Measurements from ENCODE around the gene LCORL.

The LCORL gene

GRCh38 chr4:18021720-18022571 lies at the start of gene LCORL:
Gene LCORL, minus strand, starts transcription at chr4:18021755. Its CDS starts 4 bp downstream, at chr4:18021751.
- H3K4me3 ChIP-seq (ENCODE audit: low read length), result peak within 1 kb of the TSS; percentile 87
- TF ChIP-seq, protein P1, sequence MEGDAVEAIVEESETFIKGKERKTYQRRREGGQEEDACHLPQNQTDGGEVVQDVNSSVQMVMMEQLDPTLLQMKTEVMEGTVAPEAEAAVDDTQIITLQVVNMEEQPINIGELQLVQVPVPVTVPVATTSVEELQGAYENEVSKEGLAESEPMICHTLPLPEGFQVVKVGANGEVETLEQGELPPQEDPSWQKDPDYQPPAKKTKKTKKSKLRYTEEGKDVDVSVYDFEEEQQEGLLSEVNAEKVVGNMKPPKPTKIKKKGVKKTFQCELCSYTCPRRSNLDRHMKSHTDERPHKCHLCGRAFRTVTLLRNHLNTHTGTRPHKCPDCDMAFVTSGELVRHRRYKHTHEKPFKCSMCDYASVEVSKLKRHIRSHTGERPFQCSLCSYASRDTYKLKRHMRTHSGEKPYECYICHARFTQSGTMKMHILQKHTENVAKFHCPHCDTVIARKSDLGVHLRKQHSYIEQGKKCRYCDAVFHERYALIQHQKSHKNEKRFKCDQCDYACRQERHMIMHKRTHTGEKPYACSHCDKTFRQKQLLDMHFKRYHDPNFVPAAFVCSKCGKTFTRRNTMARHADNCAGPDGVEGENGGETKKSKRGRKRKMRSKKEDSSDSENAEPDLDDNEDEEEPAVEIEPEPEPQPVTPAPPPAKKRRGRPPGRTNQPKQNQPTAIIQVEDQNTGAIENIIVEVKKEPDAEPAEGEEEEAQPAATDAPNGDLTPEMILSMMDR (conservative IDR thresholded peaks at IDR 0.05; ENCODE audit: low read length), result no peak
- DNase-seq (ENCODE audit: low read depth), result peak; percentile 93

DNA sequence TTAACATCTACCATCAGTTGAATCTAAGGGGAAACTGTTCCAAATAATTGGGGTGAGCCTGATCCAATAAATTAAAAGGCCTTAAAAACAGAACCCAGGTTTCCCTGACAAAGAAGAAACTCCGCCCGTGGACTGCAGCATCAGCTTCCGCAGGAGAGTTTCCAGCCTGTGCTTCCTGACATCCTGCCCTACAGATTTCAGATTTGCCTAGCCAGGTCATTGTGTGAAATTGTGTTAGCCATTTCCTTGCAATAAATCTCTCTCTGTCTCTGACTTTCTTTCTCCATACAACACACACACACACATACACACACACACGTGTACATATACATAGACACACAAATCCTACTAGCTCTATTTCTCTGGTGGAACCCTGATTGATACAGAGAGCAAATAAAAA lies 48.3 kb upstream of the LCORL start:
- TF ChIP-seq, protein P1 (conservative IDR thresholded peaks at IDR 0.05; ENCODE audit: low read length), result no peak
- DNase-seq (ENCODE audit: low read depth), result no peak

GRCh38 chr4:18067031-18067430 lies 45.5 kb upstream of the LCORL start:
- TF ChIP-seq, protein P1 (conservative IDR thresholded peaks at IDR 0.05; ENCODE audit: low read length), result no peak
- H3K4me3 ChIP-seq (ENCODE audit: low read length), result no peak overlapping the region
- DNase-seq (ENCODE audit: low read depth), result no peak

More for the DNA sequence above, 48.3 kb upstream of the LCORL start:
- no peak overlapping the region for H3K4me3 ChIP-seq (ENCODE audit: low read length)

DNA sequence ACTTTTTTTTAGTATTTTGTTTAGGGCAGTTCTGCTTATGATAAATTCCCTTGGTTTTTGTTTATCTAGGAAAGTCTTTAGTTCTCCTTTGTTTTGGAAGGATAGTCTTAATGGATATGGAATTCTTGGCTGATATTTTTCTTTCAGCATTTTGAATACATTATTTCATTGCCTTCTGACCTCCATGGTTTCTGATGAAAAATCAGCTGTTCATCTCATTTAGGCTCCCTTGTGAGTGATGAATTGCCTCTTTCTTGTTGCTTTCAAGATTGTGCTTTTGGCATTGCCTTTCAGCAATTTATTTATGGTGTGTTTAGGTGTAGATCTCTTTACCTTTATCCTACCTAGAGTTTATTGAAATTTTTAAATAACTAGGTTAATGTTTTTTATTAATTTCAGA lies 41.5 kb upstream of the LCORL start:
- H3K4me3 ChIP-seq (ENCODE audit: low read length), result no peak overlapping the region
- DNase-seq (ENCODE audit: low read depth), result no peak

GRCh38 chr4:18057821-18058533 lies 36.4 kb upstream of the LCORL start:
- no peak overlapping the region for H3K4me3 ChIP-seq (ENCODE audit: low read length)
- TF ChIP-seq, protein P1 (conservative IDR thresholded peaks at IDR 0.05; ENCODE audit: low read length), result no peak
- no peak for DNase-seq (ENCODE audit: low read depth)

More for the DNA sequence above, 41.5 kb upstream of the LCORL start:
- TF ChIP-seq, protein P1 (conservative IDR thresholded peaks at IDR 0.05; ENCODE audit: low read length), result no peak

GRCh38 chr4:18056030-18056429 lies 34.5 kb upstream of the LCORL start:
- TF ChIP-seq, protein P1 (conservative IDR thresholded peaks at IDR 0.05; ENCODE audit: low read length), result no peak
- DNase-seq (ENCODE audit: low read depth), result no peak
- H3K4me3 ChIP-seq (ENCODE audit: low read length), result no peak overlapping the region
